Measurements from ENCODE around the gene OLA1. TPM values are rescaled to one million over a fixed set of nuclear protein-coding genes. Genes with fewer than 3 reads are reported as not detected.

Gene OLA1
- total RNA-seq, 2 experiments from 2014 or later: 64.3 to 83.1 TPM

GRCh38 chr2:174117951-174118930 is 130.1 kb downstream of the OLA1 start:
- no peak for ATAC-seq
- CTCF ChIA-PET: no interaction called here

GRCh38 chr2:174112073-174112472 is 136.3 kb downstream of the OLA1 start:
- Mint-ChIP-seq H3K27ac (no peak overlapping the region), H3K4me1 (no peaks in the 10 kb centered on the region), H3K36me3 (peaks cover 11% of the 10 kb centered on the region), H3K4me3 (no peak overlapping the region), H3K27me3 (no peaks in the 10 kb centered on the region), H3K9me3 (ENCODE audit: low read depth) (no peaks in the 10 kb centered on the region)
- no peak for DNase-seq
- no peak for ATAC-seq
- CTCF ChIA-PET: no interaction called here

More at GRCh38 chr2:174117951-174118930, 130.1 kb downstream of the OLA1 start:
- no peak overlapping the region for H3K4me3 Mint-ChIP-seq
- no peak for DNase-seq
- no peaks in the 10 kb centered on the region for H3K27me3 Mint-ChIP-seq
- H3K36me3 Mint-ChIP-seq: peaks cover 20% of the 10 kb centered on the region
- peaks cover 6% of the 10 kb centered on the region for H3K4me1 Mint-ChIP-seq
- no peak overlapping the region for H3K27ac Mint-ChIP-seq
- H3K9me3 Mint-ChIP-seq (ENCODE audit: low read depth): no peaks in the 10 kb centered on the region

- DNase-seq (no peak), ATAC-seq (no peak)
- Mint-ChIP-seq H3K4me1 (no peaks in the 10 kb centered on the region), H3K9me3 (ENCODE audit: low read depth) (no peaks in the 10 kb centered on the region), H3K4me3 (no peak overlapping the region), H3K27me3 (no peaks in the 10 kb centered on the region), H3K27ac (no peak overlapping the region), H3K36me3 (peaks cover 2% of the 10 kb centered on the region)
- CTCF ChIA-PET: no interaction called here
These were observed 139.8 kb downstream of the OLA1 start for GRCh38 chr2:174108579-174108978.

- ATAC-seq (no peak), DNase-seq (no peak)
- Mint-ChIP-seq H3K27ac (no peak overlapping the region), H3K4me3 (no peak overlapping the region), H3K9me3 (ENCODE audit: low read depth) (no peaks in the 10 kb centered on the region), H3K27me3 (no peaks in the 10 kb centered on the region), H3K36me3 (peaks cover 4% of the 10 kb centered on the region), H3K4me1 (no peaks in the 10 kb centered on the region)
- CTCF ChIA-PET: interaction anchor here (0.9 kb wide), 1 partner anchor 45 kb away, joined by 3 read pairs; no protein-coding TSS in a partner anchor
These were observed 141.6 kb downstream of the OLA1 start for GRCh38 chr2:174106736-174107135.

- Mint-ChIP-seq H3K27me3 (no peaks in the 10 kb centered on the region), H3K4me3 (no peak overlapping the region), H3K36me3 (peaks cover 6% of the 10 kb centered on the region), H3K9me3 (ENCODE audit: low read depth) (no peaks in the 10 kb centered on the region), H3K4me1 (peaks cover 2% of the 10 kb centered on the region), H3K27ac (no peak overlapping the region)
- CTCF ChIA-PET: interaction anchor here (0.6 to 0.7 kb wide), 2 partner anchors 228 to 1130 kb away, joined by 3 read pairs; no protein-coding TSS in a partner anchor
- ATAC-seq (no peak), DNase-seq (no peak)
These were observed 153.8 kb downstream of the OLA1 start for GRCh38 chr2:174094542-174094941.

GRCh38 chr2:174090476-174090875 is 157.9 kb downstream of the OLA1 start:
- no peak for DNase-seq
- H3K27me3 Mint-ChIP-seq: no peaks in the 10 kb centered on the region
- H3K27ac Mint-ChIP-seq: no peak overlapping the region
- no peak overlapping the region for H3K4me3 Mint-ChIP-seq
- H3K9me3 Mint-ChIP-seq (ENCODE audit: low read depth): no peaks in the 10 kb centered on the region
- ATAC-seq: no peak
- H3K36me3 Mint-ChIP-seq: peaks cover 5% of the 10 kb centered on the region
- peaks cover 2% of the 10 kb centered on the region for H3K4me1 Mint-ChIP-seq
- CTCF ChIA-PET: no interaction called here

- Mint-ChIP-seq H3K9me3 (ENCODE audit: low read depth) (no peaks in the 10 kb centered on the region), H3K4me3 (no peak overlapping the region), H3K27me3 (no peaks in the 10 kb centered on the region), H3K4me1 (no peaks in the 10 kb centered on the region), H3K36me3 (peaks cover 2% of the 10 kb centered on the region), H3K27ac (no peak overlapping the region)
- ATAC-seq (no peak), DNase-seq (no peak)
- CTCF ChIA-PET: no interaction called here
These were observed 159.4 kb downstream of the OLA1 start for GRCh38 chr2:174088706-174089460.

GRCh38 chr2:174086708-174087107 is 161.6 kb downstream of the OLA1 start:
- Mint-ChIP-seq H3K4me3 (no peak overlapping the region), H3K36me3 (peaks cover 2% of the 10 kb centered on the region), H3K4me1 (no peaks in the 10 kb centered on the region), H3K9me3 (ENCODE audit: low read depth) (no peaks in the 10 kb centered on the region), H3K27me3 (no peaks in the 10 kb centered on the region), H3K27ac (no peak overlapping the region)
- CTCF ChIA-PET: no interaction called here
- ATAC-seq (no peak), DNase-seq (no peak)

GRCh38 chr2:174085781-174086180 is 162.6 kb downstream of the OLA1 start:
- no peak for ATAC-seq
- no peaks in the 10 kb centered on the region for H3K27me3 Mint-ChIP-seq
- H3K27ac Mint-ChIP-seq: no peak overlapping the region
- CTCF ChIA-PET: no interaction called here
- no peaks in the 10 kb centered on the region for H3K4me1 Mint-ChIP-seq
- DNase-seq: no peak
- H3K36me3 Mint-ChIP-seq: peaks cover 5% of the 10 kb centered on the region
- no peaks in the 10 kb centered on the region for H3K9me3 Mint-ChIP-seq (ENCODE audit: low read depth)
- H3K4me3 Mint-ChIP-seq: no peak overlapping the region

GRCh38 chr2:174083843-174084458 is 164.4 kb downstream of the OLA1 start:
- Mint-ChIP-seq H3K4me1 (no peaks in the 10 kb centered on the region), H3K36me3 (peaks cover 5% of the 10 kb centered on the region), H3K27me3 (no peaks in the 10 kb centered on the region), H3K4me3 (no peak overlapping the region), H3K27ac (no peak overlapping the region), H3K9me3 (ENCODE audit: low read depth) (no peaks in the 10 kb centered on the region)
- CTCF ChIA-PET: no interaction called here
- ATAC-seq: no peak
- no peak for DNase-seq

- CTCF ChIA-PET: no interaction called here
- H3K36me3 Mint-ChIP-seq: peaks cover 3% of the 10 kb centered on the region
- H3K9me3 Mint-ChIP-seq (ENCODE audit: low read depth): no peaks in the 10 kb centered on the region
- no peak overlapping the region for H3K27ac Mint-ChIP-seq
- H3K4me1 Mint-ChIP-seq: no peaks in the 10 kb centered on the region
- ATAC-seq: no peak
- no peak overlapping the region for H3K4me3 Mint-ChIP-seq
- no peaks in the 10 kb centered on the region for H3K27me3 Mint-ChIP-seq
- DNase-seq: no peak
These were observed 167.6 kb downstream of the OLA1 start for GRCh38 chr2:174080672-174081121.

- H3K27me3 Mint-ChIP-seq: no peaks in the 10 kb centered on the region
- H3K36me3 Mint-ChIP-seq: peaks cover 10% of the 10 kb centered on the region
- CTCF ChIA-PET: interaction anchor here (1.0 kb wide), 1 partner anchor 14 kb away, joined by 3 read pairs; no protein-coding TSS in a partner anchor
- H3K4me3 Mint-ChIP-seq: no peak overlapping the region
- DNase-seq: no peak
- no peak overlapping the region for H3K27ac Mint-ChIP-seq
- no peaks in the 10 kb centered on the region for H3K9me3 Mint-ChIP-seq (ENCODE audit: low read depth)
- ATAC-seq: no peak
- no peaks in the 10 kb centered on the region for H3K4me1 Mint-ChIP-seq
These were observed 170.1 kb downstream of the OLA1 start for GRCh38 chr2:174078275-174078674.

GRCh38 chr2:174076975-174077374 is 171.4 kb downstream of the OLA1 start:
- Mint-ChIP-seq H3K36me3 (peaks cover 10% of the 10 kb centered on the region), H3K27ac (no peak overlapping the region), H3K4me3 (no peak overlapping the region), H3K4me1 (no peaks in the 10 kb centered on the region), H3K9me3 (ENCODE audit: low read depth) (no peaks in the 10 kb centered on the region), H3K27me3 (no peaks in the 10 kb centered on the region)
- ATAC-seq (no peak), DNase-seq (no peak)
- CTCF ChIA-PET: interaction anchor here (0.7 kb wide), 1 partner anchor 359 kb away, joined by 3 read pairs; no protein-coding TSS in a partner anchor
